PC-9 (cell line): ENCODE results near the gene ACACA.

Experiments used
- EZH2 ChIP-seq: fragments of 200-600 bp; sonication (generic); IDR thresholded peaks from 2 replicates; pipeline ENCODE4 v1.8.0; 2017; ENCODE audit warnings: antibody characterized with exemption, low read depth
- TF ChIP-seq, protein P1 (sequence below): fragments of 200-600 bp; sonication (generic); conservative IDR thresholded peaks from 2 replicates; pipeline ENCODE4 v1.6.1; 2017; ENCODE audit warnings: mixed run types, antibody characterized with exemption, mild to moderate bottlenecking, moderate library complexity

DNA sequence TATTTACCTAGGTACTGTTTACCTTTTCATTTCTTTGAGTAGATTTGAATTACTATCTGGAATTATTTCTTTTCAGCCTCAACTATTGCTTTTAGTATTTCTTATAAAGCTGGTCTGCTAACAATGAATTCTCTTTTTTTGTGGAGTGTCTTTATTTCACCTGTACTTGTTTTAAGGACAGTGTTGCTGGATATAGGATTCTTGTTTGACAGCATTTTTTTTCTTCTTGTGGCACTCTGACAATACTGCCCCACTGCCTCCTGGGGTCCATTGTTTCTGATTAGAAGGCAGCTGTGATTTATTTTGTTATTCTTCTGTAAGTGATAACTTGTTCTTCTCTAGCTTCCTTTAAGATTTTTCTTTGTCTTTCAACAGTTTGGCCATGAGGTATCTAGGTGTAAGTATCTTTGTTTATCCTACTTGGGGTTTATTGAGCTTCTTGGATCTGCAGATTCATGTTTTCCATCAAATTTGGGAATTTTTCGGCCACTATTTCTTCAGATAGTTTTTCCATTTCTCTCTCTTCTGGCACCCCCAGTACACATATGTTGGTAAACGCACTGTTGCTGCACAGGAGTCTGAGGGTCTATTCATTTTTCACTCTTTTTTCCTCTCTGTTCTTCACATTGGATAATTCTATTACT, 327.4 kb downstream of the ACACA start:
- TF ChIP-seq, protein P1, sequence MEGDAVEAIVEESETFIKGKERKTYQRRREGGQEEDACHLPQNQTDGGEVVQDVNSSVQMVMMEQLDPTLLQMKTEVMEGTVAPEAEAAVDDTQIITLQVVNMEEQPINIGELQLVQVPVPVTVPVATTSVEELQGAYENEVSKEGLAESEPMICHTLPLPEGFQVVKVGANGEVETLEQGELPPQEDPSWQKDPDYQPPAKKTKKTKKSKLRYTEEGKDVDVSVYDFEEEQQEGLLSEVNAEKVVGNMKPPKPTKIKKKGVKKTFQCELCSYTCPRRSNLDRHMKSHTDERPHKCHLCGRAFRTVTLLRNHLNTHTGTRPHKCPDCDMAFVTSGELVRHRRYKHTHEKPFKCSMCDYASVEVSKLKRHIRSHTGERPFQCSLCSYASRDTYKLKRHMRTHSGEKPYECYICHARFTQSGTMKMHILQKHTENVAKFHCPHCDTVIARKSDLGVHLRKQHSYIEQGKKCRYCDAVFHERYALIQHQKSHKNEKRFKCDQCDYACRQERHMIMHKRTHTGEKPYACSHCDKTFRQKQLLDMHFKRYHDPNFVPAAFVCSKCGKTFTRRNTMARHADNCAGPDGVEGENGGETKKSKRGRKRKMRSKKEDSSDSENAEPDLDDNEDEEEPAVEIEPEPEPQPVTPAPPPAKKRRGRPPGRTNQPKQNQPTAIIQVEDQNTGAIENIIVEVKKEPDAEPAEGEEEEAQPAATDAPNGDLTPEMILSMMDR, result no peak
- no peak for TF ChIP-seq EZH2
